NK-92 (cell line): ENCODE results near the gene CCR2.
"Not testable (repeated sequence)": the region's sequence is repeated elsewhere in the genome, so short reads cannot be mapped to it uniquely, and the experiment has no call there.

ENCODE experiments used
- DNase-seq: peaks from one replicate; lab custom pipeline; 2025; ENCODE audit not compliant: unreplicated experiment; lab: John Stamatoyannopoulos, UW

The CCR2 gene

GRCh38 chr3:46400846-46401245, 46.9 kb downstream of the CCR2 start:
- DNase-seq, result no peak

GRCh38 chr3:46401579-46401978, 47.7 kb downstream of the CCR2 start:
- DNase-seq, result no peak

GRCh38 chr3:46402902-46403301, 49.0 kb downstream of the CCR2 start:
- DNase-seq, result not testable (repeated sequence)

- DNase-seq, result no peak
Observed at GRCh38 chr3:46405301-46406019, 51.5 kb downstream of the CCR2 start.

GRCh38 chr3:46406443-46406787, 52.5 kb downstream of the CCR2 start:
- no peak for DNase-seq

- no peak for DNase-seq
Observed at GRCh38 chr3:46406788-46407611, 53.1 kb downstream of the CCR2 start, which contains the start of the genes CCR5AS and CCRL2. Gene CCR5AS (minus strand): TSS chr3:46407066. Gene CCRL2 (plus strand): TSS chr3:46407259. CDS start chr3:46408080, 821 bp downstream.

- no peak for DNase-seq
Observed at GRCh38 chr3:46407970-46408369, 54.1 kb downstream of the CCR2 start.

- DNase-seq, result no peak
Observed at GRCh38 chr3:46408853-46409252, 54.9 kb downstream of the CCR2 start.

GRCh38 chr3:46409739-46410489, 56.0 kb downstream of the CCR2 start:
- no peak for DNase-seq
